ENCODE measurements around the gene SOX9.

GRCh38 chr17:72137161-72137560 is 16.3 kb downstream of the SOX9 start:
- TF ChIP-seq TAF1 (IDR thresholded peaks at IDR 0.05; ENCODE audit: borderline replicate concordance, insufficient read depth, low read length) = no peak
- TF ChIP-seq POLR2AphosphoS5 (IDR thresholded peaks at IDR 0.05; ENCODE audit: low read depth, low read length) = no peak
